COLO829 (cell line): Measurements from ENCODE around the gene GLIS1.
"Not testable (repeated sequence)": the region's sequence is repeated elsewhere in the genome, so short reads cannot be mapped to it uniquely, and the experiment has no call there.

Experiments used
- DNase-seq: peaks from one replicate; pipeline ENCODE4 v3.0.0; 2012; ENCODE audit warnings: low spot score

Gene GLIS1

DNA sequence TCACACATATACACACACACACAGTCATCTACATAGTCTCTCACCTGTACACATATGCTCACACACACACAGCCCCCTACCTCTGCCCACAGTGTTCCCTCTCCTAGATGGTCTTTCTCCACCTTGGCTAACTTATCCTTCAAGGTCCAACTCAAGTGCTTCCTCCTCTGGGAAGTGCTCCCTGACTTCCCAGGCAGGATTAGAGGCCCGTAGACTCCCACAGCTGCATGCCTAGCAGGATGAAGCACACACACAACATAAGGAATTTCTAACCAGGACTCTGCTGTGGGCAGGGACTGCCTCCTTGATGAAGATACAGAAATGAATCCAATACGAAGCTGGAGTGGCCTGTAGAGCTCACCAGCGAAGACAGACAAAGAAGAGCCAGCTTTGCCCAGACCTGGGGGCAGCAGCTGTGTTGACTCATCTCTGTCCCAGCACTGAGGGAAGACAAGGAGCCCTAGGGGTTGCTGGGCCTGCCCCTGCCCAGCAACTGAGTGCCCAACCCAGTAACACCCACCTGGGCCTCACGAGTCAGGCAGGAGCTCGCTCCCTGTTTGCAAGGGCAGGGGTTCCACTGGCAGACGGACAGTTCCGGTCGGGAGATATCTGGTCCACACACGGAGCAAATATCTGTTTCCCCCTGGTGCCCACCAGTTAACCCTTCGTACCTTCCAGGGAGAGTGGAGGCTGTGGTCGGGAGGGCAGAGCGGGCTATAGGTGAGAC lies 178.9 kb downstream of the GLIS1 start:
- DNase-seq: no peak

DNA sequence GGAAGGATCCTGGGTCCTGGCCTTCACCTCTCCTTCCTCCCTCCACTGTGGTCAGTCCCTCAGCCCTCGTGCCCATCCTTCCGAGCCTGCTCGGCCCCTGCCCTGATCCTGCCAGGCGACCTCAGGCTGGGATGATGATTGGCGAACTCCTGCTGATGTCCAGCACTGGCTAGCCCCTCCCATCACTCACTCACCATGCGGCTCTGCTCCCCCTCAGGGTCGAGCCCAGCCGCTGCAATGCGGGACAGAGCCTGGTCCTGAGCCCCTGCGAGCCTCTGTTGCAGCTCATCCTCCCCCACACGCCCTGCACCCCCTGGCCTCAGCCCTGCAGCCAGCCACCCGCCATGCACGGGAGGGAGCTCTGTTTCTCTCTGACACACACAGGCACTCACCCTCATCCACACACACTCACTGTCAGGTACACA lies 179.6 kb downstream of the GLIS1 start:
- DNase-seq: no peak

DNA sequence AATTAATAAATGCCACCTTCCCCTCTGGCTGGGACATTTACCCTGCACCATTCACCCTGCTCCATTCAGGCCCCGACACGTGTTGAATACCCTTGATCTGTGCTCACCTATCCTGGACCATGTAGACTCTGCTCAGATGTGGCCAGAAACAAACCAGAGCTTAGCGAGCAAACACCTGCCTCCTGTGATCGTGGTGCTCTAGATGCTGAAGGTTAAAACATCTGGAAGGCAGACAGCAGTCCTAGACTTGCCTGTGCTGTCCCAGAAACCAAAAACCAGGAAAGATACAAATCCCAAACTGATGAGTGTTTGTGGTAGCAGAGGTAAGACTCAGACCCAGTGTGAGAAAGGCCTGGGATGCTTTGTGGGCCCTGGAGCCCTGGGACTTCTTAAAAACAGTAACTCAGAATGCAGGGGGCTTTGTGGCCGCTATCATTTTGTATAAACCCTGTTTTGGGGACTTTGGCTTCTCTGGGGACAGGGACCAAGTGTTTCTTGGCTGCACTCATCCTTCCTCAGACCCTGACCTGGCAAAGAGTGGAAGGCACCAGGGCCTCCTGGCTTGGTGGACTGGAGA lies 180.1 kb downstream of the GLIS1 start:
- no peak for DNase-seq

DNA sequence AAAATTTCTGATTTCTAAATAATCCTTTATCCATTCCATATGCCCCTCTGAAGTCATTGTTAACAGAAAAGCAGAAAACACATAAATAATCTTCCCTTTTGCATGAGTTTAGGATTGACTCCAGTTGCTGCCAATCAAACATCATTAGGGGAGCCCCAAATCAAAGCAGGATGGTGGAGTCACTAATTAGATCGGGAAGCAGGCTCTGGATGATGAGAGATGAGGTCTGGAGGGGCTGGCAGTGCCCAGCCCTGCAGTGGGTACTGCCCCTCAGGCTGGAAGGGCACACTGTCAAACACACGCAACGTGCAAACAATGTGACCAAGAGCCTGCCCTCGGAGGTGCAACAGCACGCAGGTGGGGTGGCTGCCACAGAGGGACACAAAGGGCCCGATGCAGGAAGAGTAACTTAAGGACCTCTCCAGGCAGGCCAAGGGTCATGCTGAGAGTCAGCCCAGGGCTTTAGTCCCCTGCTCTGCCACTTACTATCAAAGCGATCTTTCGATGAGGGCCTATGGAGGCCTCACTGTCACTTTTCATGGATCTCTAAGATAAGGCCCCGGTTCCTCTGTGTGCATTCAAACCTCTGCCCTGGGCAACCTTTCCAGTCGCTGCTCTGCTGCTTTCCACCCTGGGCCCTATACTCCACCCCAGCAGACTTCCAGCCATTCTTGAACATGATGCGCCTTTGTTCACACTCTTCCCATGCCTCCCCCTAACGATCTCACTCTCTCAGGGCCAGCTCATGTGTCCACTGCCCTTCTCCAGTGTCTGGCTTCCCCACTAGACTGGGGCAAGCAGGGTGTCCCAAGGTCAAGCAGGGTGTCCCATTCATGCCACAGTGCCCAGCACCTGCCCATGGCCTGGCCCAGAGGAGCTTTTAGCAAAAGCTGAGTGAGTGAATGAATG lies 180.9 kb downstream of the GLIS1 start:
- no peak for DNase-seq

DNA sequence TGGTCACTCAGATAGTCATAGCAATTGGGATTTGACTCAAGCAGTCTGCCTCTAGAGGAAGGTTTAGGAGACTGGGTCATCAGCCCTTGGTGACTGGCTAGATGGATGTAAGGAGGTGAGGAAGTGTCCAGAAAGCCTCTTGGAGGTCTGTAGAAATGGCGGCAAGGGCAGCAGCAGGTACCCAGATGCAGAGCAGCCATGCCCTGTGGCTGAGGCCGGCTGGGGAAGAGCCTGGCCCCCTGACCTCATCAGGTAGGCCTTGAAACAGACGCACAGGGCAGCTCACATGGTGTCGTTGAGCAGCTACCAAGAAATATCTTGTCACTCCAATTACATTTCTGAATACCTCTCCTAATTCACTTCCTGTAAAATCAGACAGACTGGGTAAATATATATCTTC lies 181.6 kb downstream of the GLIS1 start:
- no peak for DNase-seq

DNA sequence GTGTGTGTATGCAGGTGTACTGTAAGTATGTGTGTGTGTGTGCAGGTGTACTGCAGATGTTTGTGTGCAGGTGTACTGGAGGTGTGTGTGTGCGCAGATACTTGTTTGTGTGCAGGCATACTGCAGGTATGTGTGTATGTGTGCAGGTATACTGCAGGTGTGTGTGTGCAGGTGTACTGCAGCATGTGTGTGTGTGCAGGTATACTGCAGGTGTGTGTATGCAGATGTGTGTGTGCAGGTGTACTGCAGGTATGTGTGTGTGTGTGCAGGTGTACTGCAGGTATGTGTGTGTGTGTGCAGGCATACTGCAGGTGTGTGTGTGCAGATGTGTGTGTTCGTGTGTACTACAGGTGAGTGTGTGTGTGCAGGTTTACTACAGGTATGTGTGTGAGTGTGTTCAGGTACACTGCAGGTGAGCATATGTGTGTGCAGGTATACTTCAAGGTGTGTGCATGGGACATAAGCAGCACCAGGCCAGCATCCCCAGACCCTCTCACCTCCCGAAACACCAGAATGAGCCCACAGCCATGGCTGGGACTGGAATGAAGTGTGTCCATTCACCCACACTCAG lies 182.2 kb downstream of the GLIS1 start:
- DNase-seq: no peak

DNA sequence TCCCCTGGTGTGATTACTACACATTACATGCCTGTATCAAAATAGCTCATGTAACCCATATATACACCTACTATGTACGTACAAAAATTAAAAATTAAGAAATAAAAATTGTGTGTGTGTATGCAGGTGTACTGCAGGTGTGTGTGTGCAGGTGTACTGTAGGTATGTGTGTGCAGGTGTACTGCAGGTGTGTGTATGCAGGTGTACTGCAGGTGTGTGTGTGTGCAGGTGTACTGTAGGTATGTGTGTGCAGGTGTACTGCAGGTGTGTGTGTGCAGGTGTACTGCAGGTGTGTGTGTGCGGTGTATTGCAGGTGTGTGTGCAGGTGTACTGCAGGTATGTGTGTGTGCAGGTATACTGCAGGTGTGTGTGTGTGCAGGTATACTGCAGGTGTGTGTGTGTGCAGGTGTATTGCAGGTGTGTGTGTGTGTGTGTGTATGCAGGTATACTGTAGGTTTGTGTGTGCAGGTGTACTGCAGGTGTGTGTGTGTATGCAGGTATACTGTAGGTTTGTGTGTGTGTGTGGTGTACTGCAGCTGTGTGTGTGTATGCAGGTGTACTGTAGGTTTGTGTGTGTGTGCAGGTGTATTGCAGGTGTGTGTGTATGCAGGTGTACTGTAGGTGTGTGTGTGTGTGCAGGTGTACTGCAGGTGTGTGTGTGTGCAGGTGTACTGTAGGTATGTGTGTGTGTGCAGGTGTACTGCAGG lies 183.2 kb downstream of the GLIS1 start:
- DNase-seq: not testable (repeated sequence)

DNA sequence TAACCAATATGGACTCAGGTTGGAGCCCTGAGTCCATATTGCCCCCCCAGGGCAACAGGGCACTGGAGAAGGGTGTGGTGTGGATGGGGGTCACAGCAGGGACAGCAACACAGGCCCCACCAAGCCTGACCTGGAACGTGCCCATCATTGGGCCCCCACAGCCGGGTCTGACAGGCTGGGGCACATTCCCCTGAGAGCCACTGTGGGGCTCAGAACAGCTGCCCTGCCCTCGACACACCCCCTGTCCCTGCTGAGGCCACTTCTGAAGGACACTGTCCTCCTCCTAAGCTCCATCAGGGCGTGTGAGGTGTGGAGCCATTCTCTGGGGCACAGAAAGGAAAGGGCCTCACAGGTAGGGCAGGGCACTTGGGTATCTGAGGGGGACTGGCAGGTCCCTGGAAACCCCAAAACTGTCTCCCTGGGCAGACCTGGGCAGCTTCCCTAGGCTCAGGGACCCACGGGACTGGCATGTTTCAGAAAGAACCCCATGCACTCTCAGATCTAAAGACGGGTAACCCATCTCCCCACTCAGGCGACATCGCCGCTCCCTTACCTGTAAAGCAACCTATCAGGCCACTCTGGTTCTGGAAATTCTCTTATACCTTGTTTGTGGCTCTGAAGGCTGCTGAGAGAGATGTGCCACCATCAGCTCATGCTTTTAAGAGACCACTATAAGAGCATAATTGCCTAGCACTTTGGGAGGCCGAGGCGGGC lies 184.2 kb downstream of the GLIS1 start:
- no peak for DNase-seq

DNA sequence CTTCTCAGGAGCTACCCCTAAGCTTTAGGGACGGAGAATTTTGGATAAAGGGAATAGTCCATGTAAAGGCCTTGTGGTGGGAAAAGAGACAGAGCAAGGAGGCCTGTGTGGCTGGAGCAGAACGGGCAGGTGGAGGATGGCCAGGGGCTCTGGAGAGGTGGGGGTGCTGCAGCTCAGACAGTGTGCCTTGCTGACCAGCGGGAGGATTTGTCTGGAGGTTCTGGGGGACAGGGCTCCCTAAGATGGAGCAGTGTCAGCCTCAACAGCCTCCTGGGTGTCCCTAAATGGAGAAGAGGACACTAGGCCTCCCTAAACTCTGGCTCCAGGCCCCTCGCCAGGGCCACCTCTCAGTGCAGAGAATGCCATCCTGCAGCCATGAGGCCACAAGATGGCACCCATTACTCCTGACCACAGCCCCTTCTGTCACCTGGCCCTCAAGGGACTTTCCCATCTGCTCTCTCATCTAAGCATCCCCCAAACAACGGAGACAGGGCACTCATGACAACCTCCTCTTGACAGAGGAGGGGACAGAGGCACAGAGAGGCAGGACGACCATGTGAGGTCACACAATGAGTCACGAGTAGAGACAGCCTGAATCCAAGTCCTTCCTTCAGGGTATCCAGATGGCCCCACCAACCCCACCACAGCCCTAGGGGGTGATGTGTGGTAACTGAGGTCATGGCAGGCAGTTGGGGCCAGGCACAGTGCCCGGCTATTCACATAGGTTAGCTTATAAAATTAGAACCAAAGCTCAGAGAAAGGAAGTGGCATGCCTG lies 185.0 kb downstream of the GLIS1 start:
- DNase-seq: no peak

DNA sequence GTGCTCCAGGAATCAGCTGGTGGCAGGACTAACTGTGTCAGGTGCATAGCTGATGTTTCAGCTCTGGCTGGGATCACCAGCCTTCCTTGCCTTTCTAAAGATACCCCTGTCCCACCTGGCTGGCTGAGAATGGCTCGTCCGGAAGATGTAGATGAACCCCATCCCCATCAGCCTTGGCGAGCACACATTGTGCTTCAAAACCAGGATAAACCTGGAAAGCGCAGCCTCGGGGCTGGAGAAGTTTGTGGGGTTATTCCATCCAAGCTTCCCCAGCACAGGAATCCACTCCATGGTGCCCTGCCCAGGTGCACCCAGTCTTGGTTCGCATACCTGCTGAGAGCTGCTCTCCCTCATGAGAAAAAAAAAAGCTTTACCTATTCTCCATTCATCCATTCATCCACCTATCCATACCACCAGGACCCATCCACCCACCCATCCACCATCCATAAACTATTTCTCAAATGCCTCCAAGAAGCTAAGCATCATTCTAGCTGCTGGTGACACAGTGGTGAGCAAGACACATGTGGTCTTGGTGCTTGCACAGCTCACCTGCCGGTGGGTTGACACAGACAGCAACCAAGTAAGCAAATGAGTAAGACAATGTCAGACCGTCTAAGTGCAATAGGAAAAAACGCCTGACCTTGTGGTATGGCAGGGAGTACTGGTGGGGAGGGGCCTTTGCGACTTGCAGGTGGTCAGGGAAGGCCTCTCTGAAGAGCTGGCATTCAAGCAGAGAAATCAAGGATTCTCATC lies 185.8 kb downstream of the GLIS1 start:
- no peak for DNase-seq

DNA sequence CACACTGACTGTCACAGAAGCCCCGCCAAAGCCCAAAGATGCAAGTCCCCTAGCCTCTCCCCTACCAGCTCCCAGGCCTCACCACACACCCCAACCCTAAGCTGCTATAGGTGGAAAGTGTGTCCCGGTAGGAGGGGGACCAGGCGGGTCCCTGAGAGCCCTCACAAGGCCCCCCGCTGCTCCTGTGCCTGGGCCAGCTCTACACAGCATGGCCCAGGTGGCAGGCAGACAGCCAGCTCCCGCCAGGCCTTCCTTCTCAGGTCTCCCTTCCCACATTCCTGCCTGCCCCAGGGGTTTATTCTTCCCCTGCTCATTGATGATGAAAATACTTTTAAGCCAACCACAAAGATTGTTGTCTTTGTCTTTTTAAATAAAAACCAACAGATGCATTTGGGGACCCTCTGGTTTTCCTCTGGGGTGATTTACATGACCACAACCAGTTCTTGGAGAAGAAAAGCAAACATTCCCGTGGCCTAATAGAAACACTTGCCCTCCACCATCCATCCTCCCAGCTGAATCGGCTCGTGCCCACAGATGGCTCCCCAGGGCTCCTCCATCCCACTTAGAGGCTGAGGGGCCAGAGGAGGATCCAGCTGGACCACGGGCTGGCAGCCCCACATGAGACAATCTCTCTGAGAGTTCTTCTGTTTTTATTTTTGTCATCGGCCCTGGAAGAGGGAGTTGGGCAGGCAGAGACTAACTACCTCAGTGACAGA lies 186.7 kb downstream of the GLIS1 start:
- DNase-seq: no peak

DNA sequence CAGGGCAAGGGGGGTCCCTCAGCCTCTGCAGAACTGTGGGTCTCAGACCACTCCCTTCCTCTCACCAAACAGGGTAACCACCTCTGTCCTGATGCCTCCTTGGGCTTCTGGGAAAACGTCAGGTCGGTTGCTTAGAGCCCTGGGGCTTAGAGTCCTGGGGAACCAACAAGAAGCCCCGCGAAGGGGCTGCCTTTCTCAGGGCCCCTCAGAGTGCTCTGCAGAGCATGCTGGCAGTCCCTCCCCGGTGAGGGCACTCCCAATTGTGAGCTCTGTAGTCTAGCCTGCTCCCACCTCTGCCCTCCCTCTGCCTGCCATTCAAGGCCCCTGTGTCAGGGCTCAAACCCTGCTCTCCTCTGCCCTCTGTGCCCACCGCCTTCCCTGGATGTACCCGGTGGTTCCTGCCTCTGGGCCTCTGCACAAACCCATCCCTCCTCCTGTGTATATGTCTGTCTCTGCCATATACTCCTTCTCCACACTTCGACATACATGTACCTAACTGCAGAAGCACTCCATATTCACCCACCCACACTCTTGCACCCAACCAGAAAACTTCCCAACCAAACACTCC lies 187.5 kb downstream of the GLIS1 start:
- DNase-seq: no peak

DNA sequence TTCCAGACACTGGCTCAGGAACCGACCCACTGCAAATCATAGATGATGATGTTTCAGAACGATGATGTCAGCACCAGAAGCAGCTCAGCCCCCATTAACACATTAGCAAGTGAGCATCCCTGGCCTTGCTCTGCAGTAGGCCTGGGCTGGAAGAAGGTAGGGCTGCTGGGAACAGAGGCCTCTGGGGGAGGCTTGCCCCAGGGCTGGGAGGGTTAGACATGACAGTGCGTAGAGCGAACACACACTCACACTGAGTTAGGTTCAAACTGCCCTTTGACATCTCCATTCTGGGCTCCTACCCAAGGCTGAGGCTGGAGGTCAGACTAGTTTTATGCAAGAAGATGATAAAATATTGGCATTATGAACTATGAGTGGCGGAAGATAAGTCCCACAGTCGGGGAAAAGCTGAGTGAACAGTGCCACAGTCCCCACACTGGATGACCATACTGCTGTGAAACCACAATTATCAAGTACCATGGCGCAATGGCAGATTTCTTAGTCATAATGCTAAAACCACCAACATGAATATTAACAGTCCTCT lies 188.7 kb downstream of the GLIS1 start:
- no peak for DNase-seq

DNA sequence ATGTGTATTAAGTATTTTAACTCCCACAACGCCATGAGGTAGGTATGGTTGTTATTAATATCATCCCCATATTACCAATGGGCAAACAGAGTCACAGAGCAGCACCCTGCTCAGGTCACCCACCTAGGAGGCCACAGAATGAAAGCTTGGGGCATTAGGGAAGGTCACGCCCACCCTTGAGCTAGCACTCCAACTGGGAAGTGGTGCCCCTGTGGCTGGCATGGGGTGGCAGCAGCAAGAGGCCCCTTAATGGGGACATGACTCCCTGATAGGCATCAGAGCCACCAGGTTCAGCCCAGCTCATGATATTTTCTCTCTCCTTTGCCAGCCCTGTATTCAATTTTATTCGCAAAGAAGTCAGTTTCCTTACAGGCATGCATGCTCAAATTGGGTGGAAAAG lies 189.2 kb downstream of the GLIS1 start:
- DNase-seq: no peak

DNA sequence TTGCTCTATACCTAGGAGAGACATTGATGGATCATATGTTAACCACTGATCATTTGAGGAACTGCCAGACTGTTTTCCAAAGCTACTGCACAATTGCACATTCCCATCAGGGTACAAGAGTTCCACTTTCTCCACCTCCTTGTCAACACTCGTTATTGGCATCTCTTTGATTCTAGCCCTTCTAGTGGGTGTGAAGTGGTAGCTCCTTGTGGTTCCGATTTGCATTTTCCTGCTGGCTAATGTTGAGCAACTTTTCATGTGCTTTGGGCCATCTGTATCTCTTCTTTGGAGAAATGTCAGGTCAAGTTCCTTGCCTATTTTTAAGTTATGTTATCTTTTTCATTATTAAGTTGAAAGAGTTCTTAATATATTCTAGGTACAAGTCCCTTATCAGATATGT lies 189.7 kb downstream of the GLIS1 start:
- DNase-seq: no peak

DNA sequence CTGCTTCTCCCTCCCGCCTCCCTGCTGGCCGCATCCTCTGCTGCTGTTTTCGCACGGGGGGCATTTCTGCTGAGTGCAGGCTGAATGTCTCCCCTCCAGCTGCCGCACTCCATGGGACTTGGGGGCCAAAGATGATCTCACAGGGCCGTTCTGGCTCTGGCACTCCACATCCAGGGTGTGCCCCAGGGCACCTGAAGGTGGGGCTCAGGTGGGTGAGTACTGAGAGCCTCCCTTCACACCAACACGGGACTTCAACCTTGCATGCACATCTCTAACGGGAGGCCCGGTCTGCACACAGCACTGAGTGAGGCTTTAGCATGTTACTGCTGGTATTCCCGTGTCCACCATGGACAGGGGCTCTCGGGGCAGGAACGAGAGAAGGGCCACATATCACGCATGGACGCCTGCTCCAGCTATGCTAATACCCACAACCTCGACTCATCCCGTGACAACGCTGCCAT lies 190.9 kb downstream of the GLIS1 start:
- no peak for DNase-seq

DNA sequence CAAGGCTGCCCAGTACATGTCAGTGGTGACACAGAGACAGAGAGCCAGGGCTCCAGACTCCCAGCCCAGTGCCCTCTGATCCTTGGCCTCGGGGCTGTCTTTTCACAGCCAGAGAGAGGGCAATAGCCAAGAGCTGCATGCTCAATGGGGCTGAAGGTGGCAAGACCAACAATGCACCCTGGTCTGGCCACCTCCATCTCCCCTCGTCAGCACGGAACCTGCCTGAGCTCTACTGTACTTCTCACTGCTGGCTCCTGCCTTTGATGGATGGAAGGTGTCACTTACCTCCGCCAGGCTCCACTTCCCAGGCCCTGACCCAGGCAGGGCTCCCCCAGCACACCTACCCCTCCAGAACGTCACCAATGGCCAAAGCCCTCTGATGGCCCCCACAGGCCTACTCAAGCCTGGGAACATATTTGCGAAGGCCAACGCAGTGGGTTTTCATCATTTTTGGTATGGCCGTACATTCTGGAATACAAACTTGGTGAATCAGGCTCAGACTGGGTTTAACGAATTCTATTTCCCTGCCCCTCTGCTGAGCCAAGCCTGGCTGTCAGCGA lies 191.7 kb downstream of the GLIS1 start:
- DNase-seq: no peak
